Osteoblast (primary cell): ENCODE results near the gene PRSS3. TPM values are rescaled to one million over a fixed set of nuclear protein-coding genes. Genes with fewer than 3 reads are reported as not detected.
"Not testable (repeated sequence)": the region's sequence is repeated elsewhere in the genome, so short reads cannot be mapped to it uniquely, and the experiment has no call there.

Experiments used
- DNase-seq: peaks from one replicate; pipeline ENCODE4 v3.0.0; 2011; ENCODE audit warnings: low spot score, mixed read lengths; ENCODE audit not compliant: insufficient read length; ENCODE audit errors: missing footprints
- H2AFZ ChIP-seq: 2 replicates; pipeline ENCODE4 v1.6.0; 2011; ENCODE audit warnings: mild to moderate bottlenecking, low read length
- H3K27ac ChIP-seq: 2 replicates; pipeline ENCODE4 v1.5.1; 2011; ENCODE audit warnings: mild to moderate bottlenecking, low read depth, low read length, moderate library complexity
- H3K27me3 ChIP-seq: 2 replicates; pipeline ENCODE4 v1.6.0; 2012; ENCODE audit warnings: mild to moderate bottlenecking, control low read depth, inconsistent platforms, low read length, moderate library complexity; ENCODE audit not compliant: insufficient read depth
- H3K36me3 ChIP-seq: 2 replicates; pipeline ENCODE4 v1.5.1; 2011; ENCODE audit warnings: mild to moderate bottlenecking, low read length, control low read depth, moderate library complexity; ENCODE audit not compliant: insufficient read depth
- H3K4me1 ChIP-seq: 2 replicates; pipeline ENCODE4 v1.5.1; 2011; ENCODE audit warnings: mild to moderate bottlenecking, low read length, control low read depth, moderate library complexity; ENCODE audit not compliant: insufficient read depth
- H3K4me2 ChIP-seq: 2 replicates; pipeline ENCODE4 v1.6.0; 2011; ENCODE audit warnings: mild to moderate bottlenecking, low read length; ENCODE audit not compliant: insufficient read depth
- H3K4me3 ChIP-seq: fragments of 200-600 bp; sonication (generic); 3 replicates; pipeline ENCODE4 v1.5.1; 2012; ENCODE audit warnings: mild to moderate bottlenecking, low read length, inconsistent platforms; ENCODE audit not compliant: insufficient read depth
- H3K79me2 ChIP-seq: 2 replicates; pipeline ENCODE4 v1.6.0; 2012; ENCODE audit warnings: mild to moderate bottlenecking, low read length, control low read depth, inconsistent platforms; ENCODE audit not compliant: insufficient read depth
- H3K9me3 ChIP-seq: 2 replicates; pipeline ENCODE4 v1.5.1; 2011; ENCODE audit warnings: low read depth, low read length, control low read depth
- H4K20me1 ChIP-seq: 2 replicates; pipeline ENCODE4 v1.6.0; 2012; ENCODE audit warnings: mild to moderate bottlenecking, low read length, control low read depth; ENCODE audit not compliant: insufficient read depth
- total RNA-seq: library from RNA; depleted of rRNA; stranded (reverse); fragments of >200 nt; gene quantifications from 2 replicates; pipeline ENCODE4 v1.2.3, GENCODE V29; 2012
- TF ChIP-seq, protein P1 (sequence below): IDR thresholded peaks from 2 replicates; pipeline ENCODE4 v1.5.1; 2011; ENCODE audit warnings: mild to moderate bottlenecking, low read depth, low read length, moderate library complexity; ENCODE audit errors: extremely low read depth

PRSS3 gene
- total RNA-seq, 1 donor = 2.2 TPM

DNA sequence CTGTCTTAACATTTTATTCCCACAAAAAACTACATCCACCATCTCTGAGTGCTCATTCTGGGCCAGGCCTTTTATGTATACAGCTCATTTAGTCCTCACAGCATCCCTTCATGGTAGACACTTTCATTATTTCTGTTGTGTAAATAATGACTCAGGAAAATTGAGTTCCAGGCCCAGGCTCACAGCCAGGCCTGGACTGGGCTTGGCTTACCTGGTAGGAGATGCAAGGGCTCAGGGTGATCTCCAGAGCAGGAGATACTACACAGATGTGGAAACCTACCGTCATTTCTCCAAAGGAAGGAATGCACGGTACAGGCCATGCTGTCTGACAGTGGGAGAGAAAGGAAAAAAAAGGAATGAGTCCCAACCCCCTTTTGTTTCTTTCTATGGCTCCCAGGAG, 11.8 kb downstream of the PRSS3 start:
- not testable (repeated sequence) for H3K27ac ChIP-seq, H3K9me3 ChIP-seq, H2AFZ ChIP-seq, H3K4me2 ChIP-seq, H3K4me1 ChIP-seq, DNase-seq, H3K79me2 ChIP-seq, H4K20me1 ChIP-seq, H3K4me3 ChIP-seq, H3K36me3 ChIP-seq, H3K27me3 ChIP-seq

DNA sequence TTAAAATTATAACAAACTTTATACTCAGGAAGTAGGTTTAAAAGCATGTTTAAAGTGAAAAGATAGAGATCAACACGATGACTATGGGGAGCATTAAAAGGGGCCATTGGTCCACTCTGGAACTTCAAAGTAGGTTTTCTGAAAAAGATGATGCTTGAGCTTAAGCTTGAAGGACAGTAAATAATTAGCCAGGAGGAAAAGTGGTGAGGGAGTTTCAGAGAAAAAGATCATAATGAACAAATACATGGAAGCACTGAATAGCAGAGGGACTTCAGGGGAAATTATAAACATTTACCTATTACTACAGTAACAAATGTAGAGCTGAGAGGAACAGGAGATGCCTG, 13.6 kb downstream of the PRSS3 start:
- H3K27ac ChIP-seq, H3K4me2 ChIP-seq, H3K4me1 ChIP-seq, H3K79me2 ChIP-seq, H3K36me3 ChIP-seq, H3K27me3 ChIP-seq, DNase-seq, H3K4me3 ChIP-seq, H2AFZ ChIP-seq, H3K9me3 ChIP-seq, H4K20me1 ChIP-seq: not testable (repeated sequence)

DNA sequence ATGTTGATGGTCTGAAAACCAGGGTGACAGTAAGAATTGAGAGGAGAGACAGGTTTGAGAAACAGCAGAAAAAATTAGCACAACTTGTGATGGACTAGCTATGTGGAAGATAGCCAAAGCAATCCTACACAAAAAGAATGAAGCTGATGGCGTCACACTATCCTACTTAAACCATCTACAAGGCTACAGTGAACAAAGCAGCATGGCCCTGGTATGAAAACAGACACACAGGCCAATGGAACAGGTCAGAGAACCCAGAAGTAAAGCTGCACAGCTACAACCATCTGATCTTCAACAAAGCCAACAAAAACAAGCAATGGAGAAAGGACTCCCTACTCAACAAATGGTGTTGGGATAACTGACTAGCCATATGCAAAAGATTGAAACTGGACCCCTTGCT, 14.1 kb downstream of the PRSS3 start:
- H3K4me1 ChIP-seq = peaks cover 11% of the 10 kb centered on the region
- H4K20me1 ChIP-seq = no peaks in the 10 kb centered on the region
- DNase-seq = no peak
- no peak overlapping the region for H2AFZ ChIP-seq
- H3K79me2 ChIP-seq = no peaks in the 10 kb centered on the region
- no peaks in the 10 kb centered on the region for H3K9me3 ChIP-seq
- H3K4me3 ChIP-seq = no peak overlapping the region
- no peak overlapping the region for H3K4me2 ChIP-seq
- TF ChIP-seq, protein P1, sequence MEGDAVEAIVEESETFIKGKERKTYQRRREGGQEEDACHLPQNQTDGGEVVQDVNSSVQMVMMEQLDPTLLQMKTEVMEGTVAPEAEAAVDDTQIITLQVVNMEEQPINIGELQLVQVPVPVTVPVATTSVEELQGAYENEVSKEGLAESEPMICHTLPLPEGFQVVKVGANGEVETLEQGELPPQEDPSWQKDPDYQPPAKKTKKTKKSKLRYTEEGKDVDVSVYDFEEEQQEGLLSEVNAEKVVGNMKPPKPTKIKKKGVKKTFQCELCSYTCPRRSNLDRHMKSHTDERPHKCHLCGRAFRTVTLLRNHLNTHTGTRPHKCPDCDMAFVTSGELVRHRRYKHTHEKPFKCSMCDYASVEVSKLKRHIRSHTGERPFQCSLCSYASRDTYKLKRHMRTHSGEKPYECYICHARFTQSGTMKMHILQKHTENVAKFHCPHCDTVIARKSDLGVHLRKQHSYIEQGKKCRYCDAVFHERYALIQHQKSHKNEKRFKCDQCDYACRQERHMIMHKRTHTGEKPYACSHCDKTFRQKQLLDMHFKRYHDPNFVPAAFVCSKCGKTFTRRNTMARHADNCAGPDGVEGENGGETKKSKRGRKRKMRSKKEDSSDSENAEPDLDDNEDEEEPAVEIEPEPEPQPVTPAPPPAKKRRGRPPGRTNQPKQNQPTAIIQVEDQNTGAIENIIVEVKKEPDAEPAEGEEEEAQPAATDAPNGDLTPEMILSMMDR = no peak
- H3K36me3 ChIP-seq = no peaks in the 10 kb centered on the region
- no peaks in the 10 kb centered on the region for H3K27me3 ChIP-seq
- H3K27ac ChIP-seq = no peak overlapping the region

DNA sequence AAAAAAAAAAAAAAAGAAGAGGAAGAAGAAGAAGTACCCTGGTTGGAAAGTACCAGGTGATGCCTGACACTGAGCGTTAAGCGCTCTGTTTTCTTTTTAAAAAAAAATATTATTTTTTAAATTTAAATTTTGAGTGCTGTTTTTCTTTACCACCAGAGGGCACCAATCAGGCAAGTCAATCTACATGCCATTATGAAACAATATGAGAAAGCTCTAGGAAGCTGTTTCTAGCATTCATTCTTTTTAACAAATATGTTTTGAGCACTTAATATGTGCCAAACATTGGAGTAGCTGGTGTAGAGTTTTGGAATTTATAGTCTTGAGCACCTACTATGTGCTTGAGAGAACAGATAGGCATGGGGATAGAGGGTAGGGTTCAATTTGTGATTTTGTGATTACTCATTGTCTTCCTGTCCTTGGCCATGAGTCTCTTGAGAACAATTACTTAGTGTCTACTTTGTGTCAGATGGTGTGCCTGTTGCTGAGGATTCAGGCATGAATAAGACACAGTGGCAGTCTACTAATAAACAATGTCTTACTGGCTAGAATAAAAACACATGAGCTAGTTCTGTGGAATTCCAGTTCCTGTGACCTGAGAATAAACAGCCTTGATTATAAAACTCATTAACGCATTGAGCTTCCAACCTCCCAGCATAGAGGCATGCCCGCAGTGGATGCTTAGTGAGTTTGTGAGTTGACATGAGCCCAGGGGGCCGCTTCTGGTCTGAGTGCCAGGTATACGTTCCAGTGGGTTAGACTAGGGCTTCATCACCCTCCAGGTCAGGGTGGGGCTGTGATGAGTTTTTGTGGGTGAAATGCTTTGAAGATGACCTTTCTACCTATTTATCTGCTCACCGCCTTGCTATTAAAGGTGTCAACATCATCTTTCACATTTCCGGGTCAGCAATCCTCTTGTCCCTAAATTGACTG, 18.6 kb downstream of the PRSS3 start:
- Histone ChIP-seq H3K27ac (peak overlapping the region; percentile 58), H3K36me3 (no peaks in the 10 kb centered on the region), H3K4me2 (peak overlapping the region; percentile 49), H3K79me2 (peaks cover 19% of the 10 kb centered on the region), H3K27me3 (no peaks in the 10 kb centered on the region), H4K20me1 (peaks cover 7% of the 10 kb centered on the region), H3K4me3 (no peak overlapping the region), H3K9me3 (no peaks in the 10 kb centered on the region), H3K4me1 (peaks cover 24% of the 10 kb centered on the region), H2AFZ (no peak overlapping the region)
- peak; percentile 92 for DNase-seq
- TF ChIP-seq, protein P1 = peak; percentile 68

DNA sequence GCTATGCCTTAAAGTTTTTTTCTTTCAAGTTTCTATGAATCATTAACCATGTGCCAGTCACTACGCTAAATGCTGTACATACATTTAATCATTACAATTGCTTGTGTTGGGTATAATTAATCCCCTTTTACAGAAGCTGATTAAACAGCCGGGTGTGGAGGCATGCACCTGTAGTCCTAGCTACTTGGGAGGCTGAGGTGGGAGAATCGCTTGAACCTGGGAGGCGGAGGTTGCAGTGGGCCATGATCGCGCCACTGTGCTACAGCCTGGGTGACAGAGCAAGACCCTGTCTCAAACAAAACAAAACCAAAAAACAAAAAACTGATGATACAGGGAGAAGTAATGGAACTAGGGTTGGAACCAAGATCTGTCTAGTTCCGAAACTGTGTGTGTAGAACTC, 20.4 kb downstream of the PRSS3 start:
- DNase-seq = no peak
- Histone ChIP-seq H3K79me2 (peaks cover 37% of the 10 kb centered on the region), H2AFZ (no peak overlapping the region), H3K27ac (peak overlapping the region; percentile 85), H4K20me1 (peaks cover 21% of the 10 kb centered on the region), H3K27me3 (no peaks in the 10 kb centered on the region), H3K4me1 (peaks cover 39% of the 10 kb centered on the region), H3K4me3 (no peak overlapping the region), H3K9me3 (no peaks in the 10 kb centered on the region), H3K4me2 (no peak overlapping the region), H3K36me3 (no peaks in the 10 kb centered on the region)
- TF ChIP-seq, protein P1 = no peak
